Upper lobe of left lung (tissue), 6 donors: ENCODE data around the gene PICALM. TPM values are rescaled to one million over a fixed set of nuclear protein-coding genes. Genes with fewer than 3 reads are reported as not detected.
A peak's percentile ranks its signal among the peaks of the same experiment; 100 is the strongest.

Experiments
- ATAC-seq, 2 donors: fragments of 200-7000 bp; cut with Tn5 transposase; one replicate each; pipeline ENCODE4 v1.9.1; 2022; ENCODE audit warnings: mild to moderate bottlenecking in 2 of 2, moderate library complexity in 2 of 2; ENCODE audit not compliant: low FRiP score in 2 of 2
- DNase-seq, 2 donors: peaks; one replicate each; pipeline ENCODE4 v3.0.0-alpha.2; 2019 to 2020
- H3K27ac ChIP-seq, 4 donors: fragments of 200-600 bp; sonication (generic); one replicate each; pipeline ENCODE4 v1.5.1; 2016 to 2019
- H3K27me3 ChIP-seq, 4 donors: fragments of 200-600 bp; sonication (generic); one replicate each; pipeline ENCODE4 v1.5.1; 2017 to 2019
- H3K36me3 ChIP-seq, 4 donors: fragments of 200-600 bp; sonication (generic); one replicate each; pipeline ENCODE4 v1.5.1; 2016 to 2019
- H3K4me1 ChIP-seq, 4 donors: fragments of 200-600 bp; sonication (generic); one replicate each; pipeline ENCODE4 v1.5.1; 2018 to 2019
- H3K4me3 ChIP-seq, 4 donors: fragments of 200-600 bp; sonication (generic); one replicate each; pipeline ENCODE4 v1.5.1; 2017 to 2019; ENCODE audit warnings: mild to moderate bottlenecking in 2 of 4, moderate library complexity in 1 of 4
- H3K9me3 ChIP-seq, 4 donors: fragments of 200-600 bp; sonication (generic); one replicate each; pipeline ENCODE4 v1.5.1; 2018 to 2019
- EP300 ChIP-seq, 4 donors: sonication (generic); formaldehyde crosslinking; IDR thresholded peaks; one replicate each; pipeline ENCODE4 v1.5.1; 2017; ENCODE audit warnings: antibody characterized with exemption in 4 of 4, control low read depth in 2 of 4
- POLR2A ChIP-seq, 4 donors: fragments of 450-650 bp; IDR thresholded peaks; one replicate each; pipeline ENCODE4 v1.5.1; 2016 to 2017; ENCODE audit warnings: antibody characterized with exemption in 4 of 4, mild to moderate bottlenecking in 2 of 4
- POLR2AphosphoS5 ChIP-seq, 2 donors: sonication (generic); formaldehyde crosslinking; IDR thresholded peaks; one replicate each; pipeline ENCODE4 v1.5.1; 2017; ENCODE audit warnings: antibody characterized with exemption in 2 of 2
- WGBS, 2 donors: methylation state at CpG; one replicate each; pipeline ENCODE4 v1.1.5; 2017 to 2018; 5-methylcytosine and 5-hydroxymethylcytosine counted together
- total RNA-seq, 6 donors: library from RNA; depleted of rRNA in 4 of 6; stranded (reverse); fragments of >200 nt in 4 of 6; gene quantifications; one replicate each; pipeline versions ENCODE4 v1.1.0 to v1.2.1, GENCODE V29; 2016 to 2021
- TF ChIP-seq, protein P1 (sequence below), 6 experiments: fragments of 450-650 bp in 4 of 6; fragments of 200-600 bp in 2 of 6; sonication (generic) in 2 of 6; IDR thresholded peaks; one replicate each; pipeline ENCODE4 v1.5.1; 2016 to 2019; ENCODE audit warnings: antibody characterized with exemption in 6 of 6
- donor health status: DM: no; HTN: no; CAD: no; lungs with moderate emphysema.
- donor health status: DM: no; HTN: yes; CAD: no; lungs with severe emphysema.

PICALM gene
- total RNA-seq, 6 donors from 2014 or later = 144 to 294 (median 198) TPM

DNA sequence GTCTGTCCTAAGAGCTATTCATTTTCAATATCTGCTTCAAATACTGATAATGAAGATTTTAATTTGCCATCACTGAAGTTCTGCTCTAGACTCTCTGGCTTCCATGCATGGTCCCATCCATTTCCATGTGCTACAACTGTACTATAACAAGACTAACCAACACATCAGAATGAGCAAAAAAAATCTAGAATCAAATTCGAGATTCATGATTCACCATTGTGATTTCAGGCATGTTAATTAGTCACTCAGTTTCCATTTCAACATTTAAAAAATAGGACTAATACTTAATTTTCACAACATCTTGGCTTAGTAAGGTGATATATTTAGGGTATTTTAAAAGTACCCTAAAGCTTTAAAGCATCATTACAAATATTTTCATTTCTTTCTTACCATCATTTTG, 22.8 kb downstream of the PICALM start:
- TF ChIP-seq EP300 (IDR thresholded peaks at IDR 0.05) (no peak), POLR2A (IDR thresholded peaks at IDR 0.05) (no peak), POLR2AphosphoS5 (IDR thresholded peaks at IDR 0.05) (no peak)
- TF ChIP-seq, protein P1, sequence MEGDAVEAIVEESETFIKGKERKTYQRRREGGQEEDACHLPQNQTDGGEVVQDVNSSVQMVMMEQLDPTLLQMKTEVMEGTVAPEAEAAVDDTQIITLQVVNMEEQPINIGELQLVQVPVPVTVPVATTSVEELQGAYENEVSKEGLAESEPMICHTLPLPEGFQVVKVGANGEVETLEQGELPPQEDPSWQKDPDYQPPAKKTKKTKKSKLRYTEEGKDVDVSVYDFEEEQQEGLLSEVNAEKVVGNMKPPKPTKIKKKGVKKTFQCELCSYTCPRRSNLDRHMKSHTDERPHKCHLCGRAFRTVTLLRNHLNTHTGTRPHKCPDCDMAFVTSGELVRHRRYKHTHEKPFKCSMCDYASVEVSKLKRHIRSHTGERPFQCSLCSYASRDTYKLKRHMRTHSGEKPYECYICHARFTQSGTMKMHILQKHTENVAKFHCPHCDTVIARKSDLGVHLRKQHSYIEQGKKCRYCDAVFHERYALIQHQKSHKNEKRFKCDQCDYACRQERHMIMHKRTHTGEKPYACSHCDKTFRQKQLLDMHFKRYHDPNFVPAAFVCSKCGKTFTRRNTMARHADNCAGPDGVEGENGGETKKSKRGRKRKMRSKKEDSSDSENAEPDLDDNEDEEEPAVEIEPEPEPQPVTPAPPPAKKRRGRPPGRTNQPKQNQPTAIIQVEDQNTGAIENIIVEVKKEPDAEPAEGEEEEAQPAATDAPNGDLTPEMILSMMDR (IDR thresholded peaks at IDR 0.05) = no peak
- H3K4me1 ChIP-seq = peaks cover 71 to 92% (median 82%) of the 10 kb centered on the region in 4 donors
- no peaks in the 10 kb centered on the region for H3K27me3 ChIP-seq
- H3K36me3 ChIP-seq = no peaks in the 10 kb centered on the region
- H3K9me3 ChIP-seq = no peaks in the 10 kb centered on the region
- ATAC-seq = no peak
- DNase-seq = no peak
- H3K27ac ChIP-seq = no peak overlapping the region
- H3K4me3 ChIP-seq = no peak overlapping the region
- 73 to 76% methylated on average over 1 of the region's 1 CpG for WGBS, 2 donors

DNA sequence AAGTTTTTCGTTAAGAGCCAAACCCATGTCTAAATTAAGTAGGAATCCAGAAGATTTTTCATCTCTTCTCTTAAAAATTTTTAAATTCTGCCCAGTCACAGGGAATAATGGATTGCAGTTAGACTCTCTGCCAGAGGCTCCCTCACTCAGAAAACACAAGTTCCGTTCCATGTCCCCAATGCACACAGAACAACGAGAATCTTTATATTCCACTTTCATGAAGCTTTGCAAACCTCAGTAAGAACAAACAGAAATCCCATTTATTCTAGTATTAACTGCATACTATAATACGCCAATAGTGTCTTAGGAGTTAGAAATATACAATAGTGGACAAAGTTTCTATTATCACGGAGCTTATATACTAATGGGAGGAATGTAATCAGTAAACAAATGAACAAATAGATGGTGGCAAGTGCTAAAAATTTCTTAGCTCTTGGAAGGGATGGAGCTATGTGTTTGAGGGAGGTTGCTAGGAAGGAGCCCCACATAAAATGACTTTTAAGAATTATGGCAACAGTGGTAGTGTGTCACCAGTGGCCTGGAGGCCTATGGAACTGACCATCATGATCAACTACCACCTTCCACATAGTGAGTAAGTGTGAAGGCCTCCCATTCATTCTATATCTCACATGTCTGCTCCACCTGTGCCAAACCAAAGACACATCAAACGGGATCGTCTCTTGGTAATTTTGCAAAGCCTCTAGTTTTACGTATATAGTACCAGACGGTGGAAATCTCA, 24.9 kb downstream of the PICALM start:
- no peaks in the 10 kb centered on the region for H3K9me3 ChIP-seq
- H3K27me3 ChIP-seq = no peaks in the 10 kb centered on the region
- TF ChIP-seq POLR2A (IDR thresholded peaks at IDR 0.05) (no peak), EP300 (IDR thresholded peaks at IDR 0.05) (no peak), POLR2AphosphoS5 (IDR thresholded peaks at IDR 0.05) (no peak)
- TF ChIP-seq, protein P1 (IDR thresholded peaks at IDR 0.05) = no peak
- no peak for DNase-seq
- no peak for ATAC-seq
- WGBS, 2 donors = 73 to 77% methylated on average over 9 of the region's 9 CpGs
- H3K36me3 ChIP-seq = no peaks in the 10 kb centered on the region
- no peak overlapping the region for H3K4me3 ChIP-seq
- peaks cover 72 to 86% (median 75%) of the 10 kb centered on the region in 4 donors for H3K4me1 ChIP-seq
- H3K27ac ChIP-seq = peak overlapping the region in 2 of 4 donors; percentile 24 to 63

DNA sequence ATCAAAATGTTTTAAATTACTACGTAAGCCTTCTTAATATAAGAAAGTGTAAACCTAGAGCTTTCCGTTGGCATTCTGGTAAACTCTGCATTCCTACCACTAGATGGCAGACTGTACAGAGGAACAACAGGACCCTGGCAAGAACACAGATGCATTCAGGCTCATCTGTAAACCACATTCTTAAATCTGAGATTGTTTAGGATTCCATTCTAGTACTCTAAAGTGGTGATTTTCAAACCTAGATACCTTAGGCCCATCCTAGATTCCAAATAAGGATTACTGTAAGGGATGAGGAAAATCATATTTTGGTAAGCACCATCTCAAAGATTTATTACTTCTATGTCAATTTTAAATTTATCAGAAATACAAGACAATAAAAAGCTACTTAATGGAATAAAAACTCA, 26.9 kb downstream of the PICALM start:
- Histone ChIP-seq H3K4me1 (peaks cover 56 to 67% (median 59%) of the 10 kb centered on the region in 4 donors), H3K36me3 (no peaks in the 10 kb centered on the region), H3K9me3 (no peaks in the 10 kb centered on the region), H3K4me3 (no peak overlapping the region), H3K27me3 (no peaks in the 10 kb centered on the region), H3K27ac (peak overlapping the region in 2 of 4 donors; percentile 24 to 67)
- WGBS, 2 donors = 1 to 2% methylated on average over 2 of the region's 2 CpGs
- DNase-seq = peak in 1 of 2 donors; percentile 72
- ATAC-seq = peak; percentile 93 to 95
- no peak for TF ChIP-seq POLR2AphosphoS5 (IDR thresholded peaks at IDR 0.05)
- no peak for TF ChIP-seq POLR2A (IDR thresholded peaks at IDR 0.05)
- TF ChIP-seq, protein P1 (IDR thresholded peaks at IDR 0.05) = peak; percentile 68 to 93 (median 90)
- TF ChIP-seq EP300 (IDR thresholded peaks at IDR 0.05) = no peak

DNA sequence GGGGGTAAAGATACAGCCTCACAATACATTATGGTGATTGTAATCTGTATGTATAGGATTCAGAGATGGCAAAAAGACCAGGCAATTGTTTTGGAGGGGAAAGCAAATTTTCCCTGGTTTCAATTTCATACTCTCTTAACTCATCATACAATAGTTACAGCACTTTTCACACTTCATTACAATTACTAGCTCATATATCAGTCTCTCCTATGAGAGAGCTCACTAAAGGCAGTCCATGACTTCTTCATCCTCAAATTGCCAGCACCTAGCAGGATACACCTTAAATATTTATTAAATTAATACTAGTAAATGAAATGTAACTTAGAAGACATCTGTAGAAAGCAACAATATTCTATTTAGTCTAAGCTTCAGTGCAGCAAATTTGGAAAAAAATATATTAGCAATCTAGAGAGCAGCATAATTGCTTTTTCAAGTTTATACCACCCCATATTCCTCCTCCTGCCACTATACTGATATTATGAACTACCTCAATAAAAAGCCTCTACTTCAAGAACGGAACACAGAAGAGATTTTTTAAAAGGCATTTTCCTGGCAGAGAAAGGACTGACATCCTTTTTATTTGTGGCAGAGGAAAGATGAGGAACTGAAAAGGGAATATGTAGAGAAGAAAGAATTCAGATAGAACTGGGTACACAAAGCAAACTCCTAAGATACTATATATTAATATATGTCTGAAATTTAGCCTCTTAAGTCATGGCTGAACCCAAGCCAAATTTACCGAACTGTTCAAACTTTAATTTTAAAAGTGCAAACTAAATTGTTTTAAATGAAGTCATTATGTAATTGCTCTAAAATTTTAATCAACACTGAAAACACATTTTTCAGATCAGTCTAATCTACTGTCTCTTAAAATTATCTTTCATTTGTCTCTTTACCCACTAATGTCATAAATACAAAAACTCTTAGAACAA, 27.7 kb downstream of the PICALM start:
- WGBS, 2 donors = 20 to 37% methylated on average over 2 of the region's 2 CpGs
- H3K4me1 ChIP-seq = peaks cover 52 to 60% (median 52%) of the 10 kb centered on the region in 4 donors
- ATAC-seq = no peak
- no peaks in the 10 kb centered on the region for H3K9me3 ChIP-seq
- peak overlapping the region in 3 of 4 donors; percentile 9 to 67 (median 24) for H3K27ac ChIP-seq
- TF ChIP-seq EP300 (IDR thresholded peaks at IDR 0.05) = no peak
- TF ChIP-seq, protein P1 (IDR thresholded peaks at IDR 0.05) = no peak
- TF ChIP-seq POLR2AphosphoS5 (IDR thresholded peaks at IDR 0.05) = no peak
- no peaks in the 10 kb centered on the region for H3K36me3 ChIP-seq
- H3K4me3 ChIP-seq = no peak overlapping the region
- no peaks in the 10 kb centered on the region for H3K27me3 ChIP-seq
- DNase-seq = no peak
